ENCODE results near the gene PRSS38. TPM values are rescaled to one million over a fixed set of nuclear protein-coding genes. Genes with fewer than 3 reads are reported as not detected.
"Not testable (repeated sequence)": the region's sequence is repeated elsewhere in the genome, so short reads cannot be mapped to it uniquely, and the experiment has no call there.

The PRSS38 gene
- total RNA-seq, 6 experiments from 2014 or later: not detected

GRCh38 chr1:227869279-227869842, 53.9 kb downstream of the PRSS38 start:
- Mint-ChIP-seq H3K27ac (no peak overlapping the region), H3K4me3 (no peak overlapping the region), H3K36me3 (ENCODE audit: low read depth) (no peaks in the 10 kb centered on the region), H3K9me3 (peaks cover 12% of the 10 kb centered on the region), H3K27me3 (ENCODE audit: insufficient read depth) (peaks cover 9% of the 10 kb centered on the region), H3K4me1 (ENCODE audit: low read depth) (peaks cover 7% of the 10 kb centered on the region; the same call in 1 of the 2 replicates)
- peak; percentile 27 for DNase-seq
- TF ChIP-seq CTCF (IDR thresholded peaks at IDR 0.05): no peak

DNA sequence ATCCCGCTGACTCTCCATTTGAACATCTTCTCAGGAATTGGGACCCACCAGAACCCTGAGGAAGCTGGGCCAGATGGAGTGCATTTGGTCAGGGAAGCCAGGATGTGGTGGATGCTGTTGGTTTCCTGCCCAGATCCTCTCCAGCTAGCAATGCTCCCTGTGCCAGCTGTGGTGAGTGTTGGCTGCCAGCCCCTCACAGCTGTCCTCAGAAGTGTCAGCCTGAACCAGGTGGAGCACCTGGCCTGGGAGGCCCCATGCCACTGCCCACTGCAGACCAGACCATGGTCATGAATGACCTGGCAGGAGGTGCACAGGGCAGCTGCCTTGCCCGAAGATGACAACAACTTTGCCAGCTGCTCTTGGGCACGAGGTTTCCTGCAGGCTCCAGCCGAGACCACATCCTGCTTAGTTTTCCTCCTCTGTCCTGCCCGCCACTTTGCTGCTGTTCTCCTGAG, 54.4 kb downstream of the PRSS38 start:
- DNase-seq: no peak

GRCh38 chr1:227870366-227870765, 54.9 kb downstream of the PRSS38 start:
- H3K36me3 Mint-ChIP-seq (ENCODE audit: low read depth): no peaks in the 10 kb centered on the region
- no peak overlapping the region for H3K4me3 Mint-ChIP-seq
- TF ChIP-seq CTCF (IDR thresholded peaks at IDR 0.05): no peak
- DNase-seq: no peak
- H3K9me3 Mint-ChIP-seq: peaks cover 7% of the 10 kb centered on the region; the same call in 1 of the 2 replicates
- peaks cover 12% of the 10 kb centered on the region for H3K27me3 Mint-ChIP-seq (ENCODE audit: insufficient read depth)
- no peak overlapping the region for H3K27ac Mint-ChIP-seq
- peaks cover 7% of the 10 kb centered on the region; the same call in 1 of the 2 replicates for H3K4me1 Mint-ChIP-seq (ENCODE audit: low read depth)

More for the DNA sequence above, 54.4 kb downstream of the PRSS38 start:
- TF ChIP-seq CTCF (IDR thresholded peaks at IDR 0.05): no peak
- Mint-ChIP-seq H3K4me1 (ENCODE audit: low read depth) (peaks cover 7% of the 10 kb centered on the region; the same call in 1 of the 2 replicates), H3K36me3 (ENCODE audit: low read depth) (no peaks in the 10 kb centered on the region), H3K27me3 (ENCODE audit: insufficient read depth) (peaks cover 12% of the 10 kb centered on the region), H3K27ac (no peak overlapping the region), H3K9me3 (peaks cover 12% of the 10 kb centered on the region; the same call in 1 of the 2 replicates), H3K4me3 (no peak overlapping the region)

GRCh38 chr1:227871892-227872291, 56.4 kb downstream of the PRSS38 start:
- H3K9me3 Mint-ChIP-seq: not testable (repeated sequence)

GRCh38 chr1:227877810-227878209, 62.3 kb downstream of the PRSS38 start:
- H3K4me3 Mint-ChIP-seq; H3K36me3 Mint-ChIP-seq (ENCODE audit: low read depth); H3K9me3 Mint-ChIP-seq; H3K4me1 Mint-ChIP-seq (ENCODE audit: low read depth); DNase-seq; H3K27me3 Mint-ChIP-seq (ENCODE audit: insufficient read depth); H3K27ac Mint-ChIP-seq: not testable (repeated sequence)

More at GRCh38 chr1:227871892-227872291, 56.4 kb downstream of the PRSS38 start:
- H3K27me3 Mint-ChIP-seq (ENCODE audit: insufficient read depth); H3K4me3 Mint-ChIP-seq; H3K4me1 Mint-ChIP-seq (ENCODE audit: low read depth); H3K27ac Mint-ChIP-seq; DNase-seq; H3K36me3 Mint-ChIP-seq (ENCODE audit: low read depth): not testable (repeated sequence)

DNA sequence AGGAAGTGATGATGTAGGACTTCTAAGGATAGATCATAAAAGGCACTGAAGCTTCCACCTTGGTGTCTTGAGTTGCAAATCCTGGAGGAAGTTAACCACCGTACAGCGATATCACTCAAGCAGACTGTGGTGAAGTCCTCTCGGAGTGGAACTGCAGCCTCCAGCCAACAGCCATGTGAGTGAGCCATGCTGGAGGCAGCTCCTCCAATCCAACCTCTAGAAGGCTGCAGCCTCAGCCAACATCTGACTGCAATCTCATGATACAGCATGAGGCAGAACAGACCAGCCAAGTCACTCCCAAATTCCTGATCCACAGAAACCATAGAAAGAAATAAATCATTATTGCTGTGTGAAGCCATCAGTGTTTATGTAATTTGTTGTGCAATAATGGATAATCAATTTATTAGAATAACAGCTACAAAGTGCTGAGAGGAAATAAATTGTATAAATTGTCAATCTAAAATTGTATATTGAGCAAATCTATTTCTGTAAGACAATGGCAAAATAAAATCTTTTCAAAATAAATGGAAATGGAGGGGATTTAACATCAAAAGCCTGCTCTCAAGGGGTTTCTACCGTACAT, 65.0 kb downstream of the PRSS38 start:
- peaks cover 1% of the 10 kb centered on the region; the same call in 1 of the 2 replicates for H3K27me3 Mint-ChIP-seq (ENCODE audit: insufficient read depth)
- no peak for TF ChIP-seq CTCF (IDR thresholded peaks at IDR 0.05)
- no peaks in the 10 kb centered on the region for H3K9me3 Mint-ChIP-seq
- no peaks in the 10 kb centered on the region for H3K36me3 Mint-ChIP-seq (ENCODE audit: low read depth)
- DNase-seq: no peak
- no peak overlapping the region for H3K4me3 Mint-ChIP-seq
- no peak overlapping the region for H3K27ac Mint-ChIP-seq
- peaks cover under 1% of the 10 kb centered on the region; the same call in 1 of the 2 replicates for H3K4me1 Mint-ChIP-seq (ENCODE audit: low read depth)
